Measurements from ENCODE around the gene TMEM91.

GRCh38 chr19:41376241-41376997 lies at the start of gene TMEM91:
- TF ChIP-seq CTCF (IDR thresholded peaks at IDR 0.05; ENCODE audit: poor library complexity) (no peak), EZH2 (IDR thresholded peaks at IDR 0.05; ENCODE audit: borderline replicate concordance) (no peak)
